GM18502 (cell line): ENCODE data around the gene NOTCH2.
"Not testable (repeated sequence)": the region's sequence is repeated elsewhere in the genome, so short reads cannot be mapped to it uniquely, and the experiment has no call there.

Source experiments
- ATAC-seq: cut with Tn5 transposase; IDR thresholded peaks from one replicate; pipeline ENCODE4 v1.9.1; 2021; ENCODE audit warnings: mild to moderate bottlenecking; ENCODE audit not compliant: unreplicated experiment, poor library complexity

The NOTCH2 gene

DNA sequence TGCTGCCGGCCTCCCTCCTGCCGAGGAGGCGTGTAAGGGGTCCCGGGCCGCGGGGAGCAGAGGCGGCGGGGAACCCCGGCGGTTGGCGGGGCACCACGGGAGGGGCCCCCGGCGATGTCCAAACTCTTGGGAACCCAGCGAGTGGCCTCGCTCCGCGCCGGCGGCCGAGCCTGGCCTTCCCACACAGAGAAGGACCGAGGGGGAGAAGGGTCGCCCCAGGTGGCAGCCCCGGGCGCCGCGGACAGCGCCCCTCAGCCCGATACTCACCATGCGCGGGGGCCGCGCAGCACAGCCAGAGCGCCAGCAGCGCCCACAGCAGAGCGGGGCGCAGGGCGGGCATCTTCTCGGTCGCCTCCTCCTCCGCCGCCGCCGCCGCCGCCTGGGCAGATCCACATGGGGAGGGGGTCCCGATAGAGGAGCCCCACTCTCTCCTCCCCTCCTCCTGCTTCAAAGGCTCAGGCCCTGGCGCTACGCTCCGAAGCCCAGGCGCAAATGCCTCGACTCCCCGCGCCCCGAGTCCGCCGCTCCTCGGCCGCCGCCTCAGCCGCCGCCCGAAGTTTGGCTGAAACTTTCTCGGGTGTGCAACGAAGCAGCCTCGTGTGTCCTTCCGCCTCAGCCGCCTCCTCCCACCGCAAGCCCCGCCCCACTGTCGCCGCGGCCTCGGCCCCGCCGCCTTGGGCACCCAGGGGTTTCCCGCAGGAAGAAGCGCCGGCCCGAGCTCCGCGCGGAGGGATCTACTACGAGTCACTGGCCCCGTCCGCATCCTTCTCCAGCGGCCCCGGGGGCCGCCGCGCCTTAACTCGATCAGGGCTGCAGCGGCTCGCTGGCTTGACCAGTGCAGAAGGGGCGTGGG, at the start of gene NOTCH2:
TSS of gene NOTCH2 (minus strand) at position 596 of the 853 bp plus-strand sequence. CDS start at position 340, 256 bp downstream.
- ATAC-seq: peak; percentile 65

DNA sequence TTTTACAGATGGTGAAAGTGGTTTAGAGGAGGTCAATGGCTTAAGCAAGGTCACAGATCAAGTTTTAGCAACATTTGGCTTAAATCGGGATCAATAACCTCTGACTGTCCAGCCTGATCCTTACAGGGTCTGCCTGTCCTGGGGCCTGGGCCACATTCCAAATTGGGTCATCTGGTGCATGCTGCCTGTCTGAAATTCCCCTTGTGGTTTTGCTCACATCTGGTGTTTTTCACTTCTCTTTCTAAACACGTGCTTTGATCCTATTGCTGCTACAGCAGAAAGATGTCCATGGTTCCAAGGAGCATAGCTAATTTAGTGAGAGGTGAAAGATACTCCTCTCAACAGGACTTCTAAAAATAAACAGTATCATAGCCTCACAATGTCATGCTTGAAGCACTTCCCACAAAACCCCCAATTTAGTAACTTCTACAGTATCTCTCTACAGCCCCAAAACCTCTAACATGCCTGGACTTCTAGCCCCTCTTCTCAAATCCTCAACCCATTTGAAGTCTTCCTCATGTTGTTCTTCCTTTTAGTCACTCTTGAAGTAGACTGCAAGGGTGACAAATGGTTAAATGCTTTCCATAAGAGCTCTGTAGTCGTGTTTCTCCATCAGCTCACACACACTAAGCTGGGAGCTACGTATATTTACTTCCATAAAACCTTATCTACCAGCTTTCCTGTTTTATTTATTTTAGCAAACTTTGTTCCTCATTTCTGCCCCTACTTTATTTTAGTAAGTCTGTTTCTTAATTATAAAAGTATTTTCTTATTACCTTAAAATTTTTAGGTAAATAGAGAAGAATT, 48.1 kb upstream of the NOTCH2 start:
- ATAC-seq: peak; percentile 70

DNA sequence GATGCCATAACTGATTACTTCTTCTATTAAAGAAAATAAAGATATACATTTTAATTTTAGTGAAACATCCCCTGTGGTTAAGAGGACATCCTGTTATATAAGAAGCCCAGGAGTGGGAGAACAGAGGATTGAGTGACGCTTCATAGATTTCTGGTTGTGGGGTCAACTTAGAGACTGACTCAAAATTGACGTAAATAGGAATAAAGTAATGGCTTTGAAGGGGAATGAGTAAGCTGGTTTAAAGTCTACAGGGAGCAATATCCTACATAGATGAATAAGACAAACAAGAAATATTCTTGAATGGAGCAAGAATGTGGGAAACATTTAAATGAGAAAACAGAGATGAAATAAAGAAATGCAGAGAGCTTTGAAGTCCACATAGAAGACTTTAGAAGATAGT, 46.6 kb upstream of the NOTCH2 start:
- ATAC-seq: not testable (repeated sequence)

DNA sequence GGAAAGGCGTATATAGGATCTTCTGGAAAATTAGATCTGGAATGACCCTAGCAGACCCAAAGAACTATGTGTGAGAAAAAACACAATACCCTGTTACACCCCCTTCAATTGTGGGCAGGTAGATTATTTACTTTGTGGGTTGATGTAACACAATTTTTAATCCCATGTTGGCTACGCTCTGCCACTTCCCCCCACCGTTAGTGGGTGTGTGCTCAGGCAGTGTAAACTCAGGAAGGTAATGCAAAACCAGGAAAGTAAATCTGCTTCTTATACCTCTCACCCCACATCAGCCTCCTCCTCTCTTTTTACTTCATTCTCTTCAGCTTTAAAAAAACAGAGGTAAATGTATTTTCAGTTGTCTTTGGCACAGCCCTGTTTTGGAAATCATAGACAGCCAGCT, 43.7 kb upstream of the NOTCH2 start:
- not testable (repeated sequence) for ATAC-seq

DNA sequence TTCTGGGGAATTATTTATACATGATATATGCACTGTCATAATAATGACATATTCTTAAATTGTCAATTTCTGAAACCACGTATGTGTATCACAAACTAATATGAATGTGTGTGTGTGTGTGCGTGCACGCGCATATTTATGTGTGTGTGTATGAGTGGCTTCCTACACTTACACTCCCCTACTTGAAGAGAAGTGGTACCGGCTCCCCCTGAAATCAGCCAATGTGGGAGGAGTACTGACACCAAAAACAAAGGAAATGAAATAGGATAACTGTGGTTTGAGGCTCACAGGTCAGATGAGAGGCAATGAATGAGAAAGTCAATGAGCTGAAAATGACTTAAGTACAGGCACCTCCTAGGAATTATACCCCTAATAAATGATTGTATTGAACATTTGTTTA, 42.8 kb upstream of the NOTCH2 start:
- not testable (repeated sequence) for ATAC-seq

DNA sequence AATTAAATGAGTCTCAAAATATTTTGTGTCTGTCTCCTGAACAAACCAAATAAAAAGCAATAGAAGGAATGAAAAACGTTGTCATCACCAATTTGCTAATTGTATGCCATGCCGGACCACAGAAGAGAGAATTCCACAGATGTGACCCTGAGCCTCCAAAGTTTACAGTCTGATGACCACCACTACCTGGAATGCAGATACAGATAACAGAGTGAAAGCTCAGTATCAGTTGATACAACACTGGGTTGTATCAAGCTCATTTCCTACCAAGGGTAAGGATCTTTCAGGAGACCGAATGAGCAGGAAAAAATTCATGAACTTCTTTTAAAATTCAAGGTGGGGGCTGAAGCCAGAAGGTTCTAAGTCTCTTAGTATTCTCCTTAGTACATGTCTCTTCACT, 42.3 kb upstream of the NOTCH2 start:
- not testable (repeated sequence) for ATAC-seq

DNA sequence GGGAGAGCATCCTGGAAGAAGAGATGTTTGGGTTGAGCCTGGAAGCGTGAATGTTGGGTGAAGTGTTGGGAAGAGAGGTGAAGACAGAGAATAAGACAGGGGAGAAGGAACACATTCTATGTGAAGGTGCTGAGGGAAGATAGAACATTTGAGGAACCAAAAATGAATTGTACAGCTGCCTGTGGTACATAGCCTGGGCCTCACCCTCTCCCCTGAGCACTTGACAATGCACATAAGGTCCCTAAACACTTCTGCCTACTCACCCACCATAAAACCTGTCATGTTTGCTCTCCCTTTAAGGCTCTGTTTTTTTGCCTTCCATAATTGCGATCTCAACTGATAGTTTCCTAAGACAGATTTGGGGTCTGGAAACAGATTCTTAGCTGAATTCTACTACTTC, 41.5 kb upstream of the NOTCH2 start:
- not testable (repeated sequence) for ATAC-seq

DNA sequence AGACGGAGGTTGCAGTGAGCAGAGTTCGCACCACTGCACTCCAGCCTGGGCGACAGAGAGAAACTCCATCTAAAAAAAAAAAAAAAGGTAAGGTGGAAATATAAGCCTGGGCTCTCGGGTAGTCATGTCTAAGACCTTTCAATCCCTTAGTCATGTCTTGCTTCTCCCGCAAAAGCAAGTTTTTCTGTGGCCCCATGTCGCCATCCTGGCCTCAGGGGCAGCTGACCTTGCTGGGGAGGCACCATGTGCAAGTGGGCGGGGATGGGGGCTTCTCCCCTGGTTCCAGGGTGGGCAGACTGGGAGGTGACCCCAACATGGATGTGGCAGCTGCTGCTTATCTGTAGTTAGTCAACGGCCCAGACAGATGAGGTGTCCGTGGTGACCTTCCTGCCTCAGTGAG, 40.2 kb upstream of the NOTCH2 start:
- not testable (repeated sequence) for ATAC-seq

DNA sequence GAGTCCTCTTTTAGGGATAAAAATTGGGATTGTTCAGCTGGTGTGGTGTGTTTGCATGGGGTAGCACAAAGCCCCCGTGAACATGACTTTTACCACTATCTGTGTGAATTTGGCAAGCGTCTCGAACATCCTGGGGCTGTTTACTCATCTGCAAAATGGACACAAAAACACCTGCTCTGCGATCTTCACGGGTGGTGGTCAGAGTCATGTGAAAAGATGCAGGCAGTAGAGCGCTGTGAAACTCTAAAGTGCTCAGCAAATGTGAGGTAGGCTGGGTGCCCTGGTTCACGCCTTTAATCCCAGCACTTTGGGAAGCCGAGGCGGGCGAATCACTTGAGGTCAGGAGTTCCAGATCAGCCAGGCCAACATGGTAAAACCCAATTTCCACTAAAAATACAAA, 39.7 kb upstream of the NOTCH2 start:
- not testable (repeated sequence) for ATAC-seq

DNA sequence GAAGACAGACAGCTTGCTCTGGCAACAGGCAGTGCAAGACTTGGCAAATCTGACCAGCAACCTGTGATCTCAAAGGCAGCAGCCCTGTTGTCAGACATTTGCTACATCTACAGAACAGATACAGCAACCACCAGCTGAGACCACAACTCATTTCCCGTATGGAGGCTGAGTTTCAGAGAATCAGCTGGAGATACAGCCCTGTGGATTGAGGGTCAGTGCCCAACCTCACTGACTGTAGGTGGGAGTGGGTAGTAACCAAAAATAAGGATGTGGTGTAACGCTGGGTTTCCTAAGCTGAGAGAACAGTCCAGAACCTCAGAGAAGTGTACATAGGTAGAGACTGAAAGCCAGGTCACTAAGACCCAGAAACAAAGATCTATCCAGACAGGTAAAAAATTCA, 35.8 kb upstream of the NOTCH2 start:
- not testable (repeated sequence) for ATAC-seq

DNA sequence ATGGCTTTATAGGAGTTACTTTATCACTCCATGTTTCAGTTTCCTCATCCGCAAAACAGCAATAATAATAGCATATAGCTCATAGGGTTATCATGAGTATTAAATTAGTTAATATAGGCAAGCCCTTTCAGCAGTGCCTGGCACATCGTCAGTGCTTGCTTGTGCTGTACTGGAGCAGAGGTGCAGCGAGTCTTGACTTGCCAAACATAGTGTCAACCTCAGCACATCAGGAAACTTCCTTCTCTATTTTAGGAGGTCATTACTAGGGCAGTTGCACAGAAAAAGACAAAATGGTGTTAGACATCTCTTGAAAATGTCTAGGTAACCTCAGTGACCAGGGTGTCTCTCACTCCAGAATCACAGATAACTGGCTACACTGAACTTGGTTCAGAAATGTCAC, 34.3 kb upstream of the NOTCH2 start:
- not testable (repeated sequence) for ATAC-seq

DNA sequence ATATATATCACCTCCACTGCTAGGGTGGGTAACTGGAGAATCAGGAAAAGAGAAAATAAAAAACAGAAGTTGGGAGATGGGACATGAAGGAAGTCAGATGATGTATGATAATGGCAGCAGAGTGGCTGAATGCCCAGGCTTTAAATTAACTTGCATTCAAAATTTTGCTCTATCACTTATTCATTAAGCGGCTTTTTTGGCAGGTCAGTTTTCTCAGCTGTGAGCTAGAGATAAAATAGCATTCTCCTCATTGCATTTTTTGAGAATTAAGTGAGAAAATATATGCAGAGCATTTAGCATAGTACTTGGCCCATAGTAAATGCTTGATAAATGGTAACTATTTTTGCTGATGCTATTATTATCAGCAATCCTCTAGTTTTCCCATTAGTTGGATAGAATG, 32.1 kb upstream of the NOTCH2 start:
- ATAC-seq: not testable (repeated sequence)

DNA sequence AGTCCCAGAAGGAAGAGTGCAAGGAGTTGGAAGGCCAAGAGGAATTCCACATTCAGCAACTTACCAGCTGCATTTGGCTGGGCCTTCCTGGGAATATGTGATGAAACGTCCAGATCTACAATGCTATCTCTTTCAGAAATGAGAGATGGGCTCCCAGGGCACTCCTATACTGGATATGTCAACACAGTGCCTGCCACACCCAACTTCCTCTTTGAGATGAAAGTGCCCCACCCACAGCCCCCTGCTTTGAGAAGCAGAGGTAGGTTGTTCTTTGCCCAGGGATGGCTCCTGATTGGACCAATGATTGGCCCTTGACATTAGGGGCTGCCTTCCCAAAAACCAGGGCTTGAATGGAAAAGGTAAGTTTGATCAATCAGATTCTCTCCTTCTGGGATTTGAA, 31.1 kb upstream of the NOTCH2 start:
- ATAC-seq: not testable (repeated sequence)

DNA sequence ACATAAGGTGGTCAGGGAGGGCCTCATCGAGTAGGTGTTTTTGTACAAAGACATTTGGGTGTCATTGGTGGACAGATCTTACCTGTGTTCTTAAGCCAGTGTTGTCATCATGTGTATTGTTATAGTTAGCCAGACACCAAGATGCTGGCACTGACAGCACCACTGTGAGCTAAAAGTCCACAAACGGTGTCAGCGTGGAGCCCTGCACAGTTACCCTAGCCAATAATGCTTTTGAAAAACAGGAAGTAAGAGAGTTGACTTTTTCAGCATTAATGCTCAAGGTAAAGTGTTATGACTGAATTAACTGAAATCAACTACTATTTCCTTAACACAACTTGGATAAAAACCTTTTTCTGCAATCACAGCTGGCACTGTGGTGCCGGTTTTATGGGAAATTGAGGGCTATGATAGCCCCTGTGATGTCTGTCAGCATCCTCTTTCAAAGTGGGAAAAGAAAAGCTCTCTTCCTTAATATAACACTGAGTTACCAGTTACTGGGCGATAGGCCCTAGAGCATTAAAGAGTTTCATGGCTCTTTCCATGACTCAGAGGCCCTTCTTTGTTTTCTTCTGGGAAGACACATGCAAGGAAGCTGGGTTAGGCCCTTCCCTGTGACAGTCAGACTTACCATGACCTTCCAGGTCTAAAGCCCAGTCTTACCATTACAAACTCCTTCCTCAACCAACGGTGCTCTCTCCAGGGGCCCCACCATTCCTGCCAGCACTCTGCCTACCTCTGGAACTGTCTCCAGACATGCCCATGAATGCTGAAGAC, 29.7 kb upstream of the NOTCH2 start:
- ATAC-seq: not testable (repeated sequence)

DNA sequence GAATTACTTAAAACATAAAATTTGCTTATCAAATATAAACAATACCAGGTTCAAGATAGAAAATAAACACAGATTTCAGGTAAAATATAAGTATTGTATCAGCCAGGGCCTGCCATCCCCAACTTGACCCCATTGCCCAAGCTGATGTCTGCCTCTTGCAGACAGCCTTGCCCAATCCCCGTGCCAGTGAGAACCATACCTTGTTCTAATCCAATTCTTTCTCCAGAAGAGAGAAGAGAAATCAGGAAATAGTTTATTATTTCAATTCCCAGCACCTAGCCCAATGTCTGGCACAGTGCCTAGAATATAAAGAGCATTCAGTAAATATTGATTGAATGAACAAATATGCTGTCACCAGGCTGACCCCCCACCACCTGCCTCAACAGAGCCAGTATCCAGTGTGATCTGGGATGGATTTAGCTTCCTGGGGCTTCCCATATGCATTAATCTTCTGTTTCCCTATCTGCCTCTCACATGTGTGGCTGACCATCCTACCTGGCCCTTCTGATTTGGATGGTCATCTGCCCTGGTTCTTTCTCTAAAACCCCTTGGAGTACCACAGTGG, 27.6 kb upstream of the NOTCH2 start:
- ATAC-seq: not testable (repeated sequence)

DNA sequence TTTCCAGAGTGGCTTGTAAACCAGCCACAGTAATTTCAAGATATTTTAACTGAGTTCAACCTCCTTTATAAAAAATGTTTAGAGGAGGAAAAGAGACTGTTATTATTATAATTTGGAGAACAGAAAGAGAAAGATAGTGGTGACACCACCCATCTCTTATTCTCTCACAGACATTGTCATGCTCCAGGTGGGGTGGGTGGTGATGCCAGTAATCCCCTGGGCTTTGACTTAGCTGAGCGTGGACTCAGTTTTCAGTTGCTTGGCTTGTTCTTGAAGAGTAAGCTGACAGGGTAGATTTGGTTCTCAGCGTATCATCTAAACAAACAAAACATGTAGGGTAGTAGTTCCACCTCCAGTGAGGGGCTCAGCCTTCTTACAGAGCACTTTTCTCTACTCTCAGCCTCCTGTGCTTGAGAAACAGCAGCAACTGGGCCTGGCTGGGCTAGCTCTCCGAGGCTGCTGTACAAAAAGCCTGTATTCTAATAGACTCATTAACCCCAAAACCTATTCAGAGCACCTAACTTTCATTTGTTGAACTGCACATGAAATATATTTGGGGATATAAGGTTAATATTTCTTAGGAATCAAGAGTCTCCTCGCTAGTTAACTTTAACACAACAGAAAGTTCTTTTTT, 24.2 kb upstream of the NOTCH2 start:
- ATAC-seq: not testable (repeated sequence)

DNA sequence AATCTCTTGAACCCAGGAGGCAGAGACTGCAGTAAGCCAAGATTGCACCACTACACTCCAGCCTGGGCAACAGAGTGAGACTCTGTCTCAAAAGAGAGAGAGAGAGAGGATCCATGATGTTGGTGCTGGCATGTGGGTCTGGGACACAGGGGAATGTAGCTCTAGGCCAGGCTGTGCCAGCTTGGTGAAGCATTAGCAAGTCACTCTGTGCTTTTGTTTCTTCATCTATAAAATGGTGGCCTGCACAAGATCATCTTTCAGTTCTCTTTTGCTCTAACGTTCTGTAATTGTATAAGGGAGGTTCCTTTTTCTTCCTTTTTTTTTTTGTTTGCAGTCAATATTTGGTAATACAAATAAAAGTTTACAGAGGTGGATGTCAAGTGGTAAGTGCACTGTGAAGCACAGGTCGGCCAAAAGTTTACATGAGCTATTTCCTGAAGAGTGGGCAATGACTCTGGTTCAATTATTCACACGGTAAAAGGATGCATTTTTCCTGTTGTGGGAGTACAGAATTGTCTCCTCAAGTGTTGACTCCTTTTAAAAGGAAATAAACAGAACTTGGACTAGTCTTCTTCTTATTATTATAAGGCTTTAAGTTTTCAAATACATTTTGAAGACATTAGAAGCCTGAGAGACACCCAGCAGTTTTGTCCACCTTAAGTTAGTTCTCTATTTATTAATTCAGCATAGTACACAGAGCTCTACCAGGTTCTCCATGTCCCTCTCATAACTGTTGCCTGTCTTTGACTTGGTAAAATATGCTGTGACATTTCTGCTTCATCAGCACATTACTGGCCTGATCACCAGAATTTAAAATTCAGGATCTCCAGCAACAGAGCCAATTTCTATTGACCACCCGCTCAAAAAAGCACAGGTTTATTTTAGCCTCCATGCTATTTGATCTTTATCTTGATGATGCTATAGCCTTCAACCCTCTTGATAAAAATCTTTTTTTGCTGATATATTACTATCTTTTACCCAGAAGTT, 23.1 kb upstream of the NOTCH2 start:
- ATAC-seq: not testable (repeated sequence)

DNA sequence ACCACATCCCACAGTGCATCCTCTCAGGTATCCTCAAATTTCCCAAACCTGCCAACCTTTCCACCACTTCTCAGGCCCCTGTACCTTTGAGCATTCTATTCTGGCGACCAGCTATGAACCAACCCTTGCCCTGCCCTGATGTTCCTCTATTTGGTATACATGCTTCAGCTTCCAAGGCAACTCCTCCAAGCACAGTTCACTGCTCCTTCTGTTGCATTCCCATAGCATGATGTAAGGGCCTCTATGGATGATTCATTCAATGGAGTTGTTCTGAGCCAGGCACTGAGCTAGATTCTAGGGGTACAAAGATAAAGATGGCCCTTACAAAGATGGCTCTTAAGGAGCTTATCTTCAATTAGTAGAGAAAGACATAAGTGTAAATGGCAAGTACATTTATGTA, 21.4 kb upstream of the NOTCH2 start:
- not testable (repeated sequence) for ATAC-seq
